Caco-2 (cell line): Measurements from ENCODE around the gene MPPED2. TPM values are rescaled to one million over a fixed set of nuclear protein-coding genes. Genes with fewer than 3 reads are reported as not detected.

Experiments used
- BruUV-seq: library from RNA; stranded (reverse); fragments of 400-500 nt; replicated peaks from 2 replicates; lab custom pipeline; 2021; lab: Mats Ljungman, UMichigan
- CTCF ChIA-PET: fragments of 300-600 bp; sonication (Branson Sonifier 250); formaldehyde crosslinking; loops from one replicate; lab custom pipeline; 2022; ENCODE audit warnings: antibody characterized with exemption; lab: Charles Lee
- POLR2A ChIA-PET: fragments of 300-600 bp; sonication (Branson Sonifier 250); formaldehyde crosslinking; loops from one replicate; lab custom pipeline; 2022; ENCODE audit warnings: antibody characterized with exemption; lab: Charles Lee
- DNase-seq, 2 experiments: peaks; one replicate each; pipeline versions ENCODE4 v3.0.0 to v3.0.0-alpha.2; 2020 to 2022
- H3K27me3 ChIP-seq: replicated peaks from 2 replicates; pipeline ENCODE4 v1.6.0; 2011; ENCODE audit warnings: low read length; ENCODE audit not compliant: control insufficient read depth, insufficient read depth
- H3K36me3 ChIP-seq: 2 replicates; pipeline ENCODE4 v1.5.1; 2011; ENCODE audit warnings: low read length; ENCODE audit not compliant: control insufficient read depth, insufficient read depth
- H3K4me1 ChIP-seq: fragments of 250-450 bp; sonication (Bioruptor Pico); 2 replicates; pipeline ENCODE4 v1.5.1; 2020; ENCODE audit warnings: mild to moderate bottlenecking
- H3K4me3 ChIP-seq: 2 replicates; pipeline ENCODE4 v1.5.1; 2011; ENCODE audit warnings: low read depth, mild to moderate bottlenecking, control low read depth, low read length
- H3K9me3 ChIP-seq: fragments of 250-450 bp; sonication (Bioruptor Pico); 2 replicates; pipeline ENCODE4 v1.5.1; 2020; ENCODE audit warnings: mild to moderate bottlenecking, moderate library complexity
- H3K27ac Mint-ChIP-seq: one replicate; pipeline ENCODE4 v1.8.0; 2022; ENCODE audit warnings: mixed read lengths; ENCODE audit not compliant: unreplicated experiment
- H3K27me3 Mint-ChIP-seq: one replicate; pipeline ENCODE4 v1.8.0; 2022; ENCODE audit warnings: mixed read lengths; ENCODE audit not compliant: insufficient read depth, unreplicated experiment
- H3K36me3 Mint-ChIP-seq: one replicate; pipeline ENCODE4 v1.8.0; 2022; ENCODE audit warnings: mild to moderate bottlenecking, mixed read lengths; ENCODE audit not compliant: insufficient read depth, unreplicated experiment
- H3K4me1 Mint-ChIP-seq: one replicate; pipeline ENCODE4 v1.8.0; 2022; ENCODE audit warnings: low read depth, mixed read lengths; ENCODE audit not compliant: unreplicated experiment
- H3K4me3 Mint-ChIP-seq: one replicate; pipeline ENCODE4 v1.8.0; 2022; ENCODE audit warnings: mild to moderate bottlenecking, moderate library complexity, mixed read lengths; ENCODE audit not compliant: unreplicated experiment
- H3K9me3 Mint-ChIP-seq: one replicate; pipeline ENCODE4 v1.8.0; 2022; ENCODE audit warnings: mixed read lengths; ENCODE audit not compliant: unreplicated experiment
- intact Hi-C: fragments of 100-400 bp; cut with micrococcal nuclease; formaldehyde crosslinking; loops from one replicate; pipeline ENCODE4 v1.10.0; 2022; ENCODE audit not compliant: unreplicated experiment
- total RNA-seq: library from RNA; stranded (reverse); gene quantifications from 2 replicates; pipeline ENCODE4 v1.2.3, GENCODE V29; 2022
- TF ChIP-seq, protein P1 (sequence below), 2 experiments: fragments of 200-600 bp in 1 of 2; IDR thresholded peaks; 1 replicate in 1 of 2; 2 replicates in 1 of 2; pipeline versions ENCODE4 v1.5.1 to v1.8.0; 2011 to 2022; ENCODE audit warnings: antibody characterized with exemption in 1 of 2, control low read depth in 1 of 2, inconsistent platforms in 1 of 2, low read depth in 1 of 2, low read length in 1 of 2, mild to moderate bottlenecking in 1 of 2, moderate library complexity in 1 of 2; ENCODE audit not compliant: insufficient read depth in 1 of 2, severe bottlenecking in 1 of 2, unreplicated experiment in 1 of 2

Gene MPPED2
- total RNA-seq, 1 experiment from 2014 or later = not detected

- TF ChIP-seq, protein P1, sequence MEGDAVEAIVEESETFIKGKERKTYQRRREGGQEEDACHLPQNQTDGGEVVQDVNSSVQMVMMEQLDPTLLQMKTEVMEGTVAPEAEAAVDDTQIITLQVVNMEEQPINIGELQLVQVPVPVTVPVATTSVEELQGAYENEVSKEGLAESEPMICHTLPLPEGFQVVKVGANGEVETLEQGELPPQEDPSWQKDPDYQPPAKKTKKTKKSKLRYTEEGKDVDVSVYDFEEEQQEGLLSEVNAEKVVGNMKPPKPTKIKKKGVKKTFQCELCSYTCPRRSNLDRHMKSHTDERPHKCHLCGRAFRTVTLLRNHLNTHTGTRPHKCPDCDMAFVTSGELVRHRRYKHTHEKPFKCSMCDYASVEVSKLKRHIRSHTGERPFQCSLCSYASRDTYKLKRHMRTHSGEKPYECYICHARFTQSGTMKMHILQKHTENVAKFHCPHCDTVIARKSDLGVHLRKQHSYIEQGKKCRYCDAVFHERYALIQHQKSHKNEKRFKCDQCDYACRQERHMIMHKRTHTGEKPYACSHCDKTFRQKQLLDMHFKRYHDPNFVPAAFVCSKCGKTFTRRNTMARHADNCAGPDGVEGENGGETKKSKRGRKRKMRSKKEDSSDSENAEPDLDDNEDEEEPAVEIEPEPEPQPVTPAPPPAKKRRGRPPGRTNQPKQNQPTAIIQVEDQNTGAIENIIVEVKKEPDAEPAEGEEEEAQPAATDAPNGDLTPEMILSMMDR (IDR thresholded peaks at IDR 0.05; ENCODE audit: insufficient read depth in 1 of 2, low read depth in 1 of 2, low read length in 1 of 2, severe bottlenecking in 1 of 2, unreplicated experiment in 1 of 2) = no peak
- H3K36me3 Mint-ChIP-seq = no peaks in the 10 kb centered on the region
- H3K27ac Mint-ChIP-seq = no peak overlapping the region
- CTCF ChIA-PET = no interaction called here
- DNase-seq = no peak
- H3K9me3 Mint-ChIP-seq = no peaks in the 10 kb centered on the region
- H3K4me1 Mint-ChIP-seq = no peaks in the 10 kb centered on the region
- H3K27me3 Mint-ChIP-seq = peaks cover 10% of the 10 kb centered on the region
- Histone ChIP-seq H3K4me3 (no peak overlapping the region), H3K27me3 (no peaks in the 10 kb centered on the region; the same call in 1 of the 2 replicates), H3K36me3 (no peaks in the 10 kb centered on the region), H3K9me3 (no peaks in the 10 kb centered on the region), H3K4me1 (no peaks in the 10 kb centered on the region)
- BruUV-seq = no TSS peak
- POLR2A ChIA-PET = no interaction called here
- intact Hi-C loops = no loop called here
- H3K4me3 Mint-ChIP-seq = no peak overlapping the region
Observed at GRCh38 chr11:30485222-30485621, 100.9 kb downstream of the MPPED2 start.

GRCh38 chr11:30483056-30483455 is 103.1 kb downstream of the MPPED2 start:
- Mint-ChIP-seq H3K9me3 (no peaks in the 10 kb centered on the region), H3K27me3 (peaks cover 13% of the 10 kb centered on the region), H3K4me3 (no peak overlapping the region), H3K36me3 (no peaks in the 10 kb centered on the region), H3K4me1 (no peaks in the 10 kb centered on the region), H3K27ac (no peak overlapping the region)
- Histone ChIP-seq H3K4me3 (no peak overlapping the region), H3K9me3 (no peaks in the 10 kb centered on the region), H3K36me3 (no peaks in the 10 kb centered on the region), H3K4me1 (no peaks in the 10 kb centered on the region), H3K27me3 (no peaks in the 10 kb centered on the region; the same call in 1 of the 2 replicates)
- TF ChIP-seq, protein P1 (IDR thresholded peaks at IDR 0.05; ENCODE audit: insufficient read depth in 1 of 2, low read depth in 1 of 2, low read length in 1 of 2, severe bottlenecking in 1 of 2, unreplicated experiment in 1 of 2) = no peak
- ChIA-PET CTCF (no interaction called here), POLR2A (no interaction called here)
- no TSS peak for BruUV-seq
- intact Hi-C loops = no loop called here
- DNase-seq = no peak

GRCh38 chr11:30481796-30482195 is 104.4 kb downstream of the MPPED2 start:
- intact Hi-C loops = no loop called here

More at GRCh38 chr11:30481796-30482195, 104.4 kb downstream of the MPPED2 start:
- DNase-seq = no peak
- Histone ChIP-seq H3K4me1 (no peaks in the 10 kb centered on the region), H3K4me3 (no peak overlapping the region), H3K27me3 (no peaks in the 10 kb centered on the region), H3K9me3 (no peaks in the 10 kb centered on the region), H3K36me3 (no peaks in the 10 kb centered on the region)
- ChIA-PET CTCF (no interaction called here), POLR2A (no interaction called here)
- Mint-ChIP-seq H3K27ac (no peak overlapping the region), H3K9me3 (no peaks in the 10 kb centered on the region), H3K4me3 (no peak overlapping the region), H3K27me3 (peaks cover 15% of the 10 kb centered on the region), H3K36me3 (no peaks in the 10 kb centered on the region), H3K4me1 (no peaks in the 10 kb centered on the region)
- BruUV-seq = no TSS peak
- TF ChIP-seq, protein P1 (IDR thresholded peaks at IDR 0.05; ENCODE audit: insufficient read depth in 1 of 2, low read depth in 1 of 2, low read length in 1 of 2, severe bottlenecking in 1 of 2, unreplicated experiment in 1 of 2) = no peak
